Measurements from ENCODE around the gene KCNJ14.
"Not testable (repeated sequence)": the region's sequence is repeated elsewhere in the genome, so short reads cannot be mapped to it uniquely, and the experiment has no call there.

The KCNJ14 gene

GRCh38 chr19:48483301-48483700 is 27.9 kb downstream of the KCNJ14 start:
- H3K4me2 ChIP-seq (ENCODE audit: low read depth, low read length, poor library complexity, severe bottlenecking): no peak overlapping the region
- TF ChIP-seq CTCF (IDR thresholded peaks at IDR 0.05; ENCODE audit: insufficient read depth, low read length, poor library complexity, severe bottlenecking): no peak
- no peak for TF ChIP-seq EZH2phosphoT487 (conservative IDR thresholded peaks at IDR 0.05; ENCODE audit: low read length)
- no peaks in the 10 kb centered on the region for H4K20me1 ChIP-seq (ENCODE audit: low read depth, low read length)
- H3K4me3 ChIP-seq (ENCODE audit: insufficient read depth, low read length, poor library complexity, severe bottlenecking): no peak overlapping the region
- no peaks in the 10 kb centered on the region for H3K27me3 ChIP-seq (ENCODE audit: low read length)
- H3K79me2 ChIP-seq (ENCODE audit: insufficient read depth, low read length): no peaks in the 10 kb centered on the region
- H2AFZ ChIP-seq (ENCODE audit: low read depth, low read length, severe bottlenecking): no peak overlapping the region
- H3K36me3 ChIP-seq (ENCODE audit: low read length): no peaks in the 10 kb centered on the region
- H3F3A ChIP-seq (ENCODE audit: insufficient read depth): 0 out of 2 replicates have a peak, but pooled peaks cover 5% of the 10 kb centered on the region
- H3K9me2 ChIP-seq (replicated peaks; ENCODE audit: insufficient read depth, low read length): no peaks in the 10 kb centered on the region
- no peaks in the 10 kb centered on the region for H3K9me3 ChIP-seq (ENCODE audit: insufficient read depth, low read length)
- no peak overlapping the region for H3K27ac ChIP-seq (ENCODE audit: low read depth, low read length)
- no peak overlapping the region for H3K9ac ChIP-seq (ENCODE audit: low read length)

DNA sequence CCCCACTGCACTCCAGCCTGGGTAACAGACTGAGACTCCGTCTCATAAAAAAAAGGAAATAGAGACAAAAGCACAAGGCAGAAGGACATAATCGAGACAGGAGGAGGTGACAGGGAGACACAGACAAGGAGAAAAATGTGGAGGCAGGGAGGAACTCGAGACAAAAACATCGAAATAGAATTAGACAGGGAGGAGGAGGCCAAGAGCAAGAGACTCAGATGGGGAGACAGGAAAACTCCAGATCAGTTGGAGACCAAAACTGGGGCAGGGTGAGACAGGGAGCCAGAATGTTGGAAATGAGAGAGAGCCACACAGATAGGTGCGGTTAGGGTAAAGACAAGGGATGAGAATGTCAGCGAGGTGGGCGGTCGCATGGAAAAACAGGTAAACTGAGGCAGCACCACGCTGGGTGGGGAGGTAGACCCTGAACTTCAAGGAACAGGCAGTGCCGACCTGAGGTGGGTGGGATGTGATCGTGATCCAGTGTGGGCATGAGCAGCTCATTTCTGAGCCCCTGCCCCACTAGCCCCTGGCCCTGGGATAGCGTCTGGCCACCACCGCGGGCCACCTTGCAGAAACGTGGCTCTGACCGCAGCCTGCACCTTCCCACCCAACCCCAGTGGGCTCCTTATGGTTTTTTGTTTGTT is 29.0 kb downstream of the KCNJ14 start:
- H3K9ac ChIP-seq (ENCODE audit: low read length): no peak overlapping the region
- no peaks in the 10 kb centered on the region for H3K27me3 ChIP-seq (ENCODE audit: low read length)
- no peak overlapping the region for H3K4me2 ChIP-seq (ENCODE audit: low read depth, low read length, poor library complexity, severe bottlenecking)
- TF ChIP-seq EZH2phosphoT487 (conservative IDR thresholded peaks at IDR 0.05; ENCODE audit: low read length) (no peak), CTCF (IDR thresholded peaks at IDR 0.05; ENCODE audit: insufficient read depth, low read length, poor library complexity, severe bottlenecking) (no peak)
- no peaks in the 10 kb centered on the region for H3K79me2 ChIP-seq (ENCODE audit: insufficient read depth, low read length)
- H2AFZ ChIP-seq (ENCODE audit: low read depth, low read length, severe bottlenecking): no peak overlapping the region
- no peaks in the 10 kb centered on the region for H3K9me3 ChIP-seq (ENCODE audit: insufficient read depth, low read length)
- H3K4me3 ChIP-seq (ENCODE audit: insufficient read depth, low read length, poor library complexity, severe bottlenecking): no peak overlapping the region
- no peaks in the 10 kb centered on the region for H3K36me3 ChIP-seq (ENCODE audit: low read length)
- H3K9me2 ChIP-seq (replicated peaks; ENCODE audit: insufficient read depth, low read length): no peaks in the 10 kb centered on the region
- no peaks in the 10 kb centered on the region for H4K20me1 ChIP-seq (ENCODE audit: low read depth, low read length)
- H3F3A ChIP-seq (ENCODE audit: insufficient read depth): 0 out of 2 replicates have a peak, but pooled peaks cover 5% of the 10 kb centered on the region
- H3K27ac ChIP-seq (ENCODE audit: low read depth, low read length): no peak overlapping the region

DNA sequence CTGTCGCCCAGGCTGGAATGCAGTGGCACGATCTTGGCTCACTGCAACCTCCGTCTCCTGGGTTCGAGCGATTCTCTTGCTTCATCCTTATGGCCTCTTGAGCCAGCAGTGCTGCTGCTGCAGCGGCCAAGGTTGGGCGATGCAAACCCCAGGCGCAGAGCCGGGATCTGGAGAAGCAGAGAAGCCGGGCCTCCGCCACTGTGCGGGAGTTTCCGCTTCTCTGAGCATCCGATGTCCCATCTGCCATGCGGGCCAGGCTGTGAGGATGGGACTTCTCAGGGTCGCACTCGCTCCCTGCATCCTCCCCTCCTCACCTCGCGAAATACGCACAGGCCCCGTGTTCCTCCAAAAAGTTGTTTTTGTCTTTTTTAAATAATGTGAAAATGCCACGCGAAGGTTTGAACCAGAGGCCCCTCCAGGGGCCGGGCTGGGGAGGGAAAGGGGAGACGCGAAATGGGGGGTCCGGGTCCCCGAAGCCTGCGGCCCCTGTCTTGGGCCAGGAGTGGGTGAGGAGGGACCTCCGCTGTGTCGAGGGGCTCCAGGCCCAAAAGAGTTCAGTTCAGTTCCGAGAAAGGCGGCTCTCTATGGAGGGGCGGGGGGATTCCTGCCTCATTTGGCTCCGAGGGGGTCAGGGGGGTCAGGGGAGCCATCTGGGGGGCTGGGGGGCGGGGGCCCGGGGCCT is 29.7 kb downstream of the KCNJ14 start:
- H3K36me3 ChIP-seq (ENCODE audit: low read length): no peaks in the 10 kb centered on the region
- H3K27me3 ChIP-seq (ENCODE audit: low read length): no peaks in the 10 kb centered on the region
- no peaks in the 10 kb centered on the region for H3K9me3 ChIP-seq (ENCODE audit: insufficient read depth, low read length)
- H2AFZ ChIP-seq (ENCODE audit: low read depth, low read length, severe bottlenecking): no peak overlapping the region
- no peaks in the 10 kb centered on the region for H3K9me2 ChIP-seq (replicated peaks; ENCODE audit: insufficient read depth, low read length)
- no peak overlapping the region for H3K9ac ChIP-seq (ENCODE audit: low read length)
- 0 out of 2 replicates have a peak, but pooled peaks cover 5% of the 10 kb centered on the region for H3F3A ChIP-seq (ENCODE audit: insufficient read depth)
- TF ChIP-seq CTCF (IDR thresholded peaks at IDR 0.05; ENCODE audit: insufficient read depth, low read length, poor library complexity, severe bottlenecking): no peak
- TF ChIP-seq EZH2phosphoT487 (conservative IDR thresholded peaks at IDR 0.05; ENCODE audit: low read length): no peak
- H3K4me3 ChIP-seq (ENCODE audit: insufficient read depth, low read length, poor library complexity, severe bottlenecking): no peak overlapping the region
- no peaks in the 10 kb centered on the region for H4K20me1 ChIP-seq (ENCODE audit: low read depth, low read length)
- H3K27ac ChIP-seq (ENCODE audit: low read depth, low read length): no peak overlapping the region
- no peak overlapping the region for H3K4me2 ChIP-seq (ENCODE audit: low read depth, low read length, poor library complexity, severe bottlenecking)
- no peaks in the 10 kb centered on the region for H3K79me2 ChIP-seq (ENCODE audit: insufficient read depth, low read length)

DNA sequence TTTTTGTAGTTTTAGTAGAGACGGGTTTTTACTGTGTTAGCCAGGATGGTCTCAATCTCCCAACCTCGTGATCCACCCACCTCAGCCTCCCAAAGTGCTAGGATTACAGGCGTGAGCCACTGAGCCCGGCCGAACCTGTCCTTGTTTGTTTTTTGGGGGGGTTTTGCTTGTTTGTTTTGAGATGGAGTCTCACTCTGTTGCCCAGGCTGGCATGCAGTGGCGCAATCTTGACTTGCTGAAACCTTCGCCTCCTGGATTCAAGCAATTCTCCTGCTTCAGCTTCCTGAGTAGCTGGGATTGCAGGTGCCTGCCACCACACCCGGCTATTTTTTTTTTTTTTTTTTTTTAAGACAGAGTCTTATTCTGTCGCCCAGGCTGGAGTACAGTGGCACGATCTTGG is 31.3 kb downstream of the KCNJ14 start:
- not testable (repeated sequence) for H3K9me3 ChIP-seq (ENCODE audit: insufficient read depth, low read length); H3K4me2 ChIP-seq (ENCODE audit: low read depth, low read length, poor library complexity, severe bottlenecking); H3K9me2 ChIP-seq (replicated peaks; ENCODE audit: insufficient read depth, low read length); H3K27me3 ChIP-seq (ENCODE audit: low read length); H3F3A ChIP-seq (ENCODE audit: insufficient read depth); H2AFZ ChIP-seq (ENCODE audit: low read depth, low read length, severe bottlenecking); H3K9ac ChIP-seq (ENCODE audit: low read length); H3K79me2 ChIP-seq (ENCODE audit: insufficient read depth, low read length); H4K20me1 ChIP-seq (ENCODE audit: low read depth, low read length); H3K36me3 ChIP-seq (ENCODE audit: low read length); H3K4me3 ChIP-seq (ENCODE audit: insufficient read depth, low read length, poor library complexity, severe bottlenecking); H3K27ac ChIP-seq (ENCODE audit: low read depth, low read length)

Data from SU-DHL-6 (cell line).